ENCODE results near the gene SERGEF.
A peak's percentile ranks its signal among the peaks of the same experiment; 100 is the strongest.

The SERGEF gene

GRCh38 chr11:17745023-17745772, 267.6 kb downstream of the SERGEF start:
- Histone ChIP-seq H3K9me3 (no peaks in the 10 kb centered on the region), H3K36me3 (no peaks in the 10 kb centered on the region), H3K9ac (no peak overlapping the region), H3K4me3 (no peak overlapping the region), H3K27me3 (no peaks in the 10 kb centered on the region), H4K20me1 (no peaks in the 10 kb centered on the region), H3K4me1 (peaks cover 11% of the 10 kb centered on the region; the same call in 1 of the 2 replicates), H3K27ac (no peak overlapping the region), H3K4me2 (no peak overlapping the region)
- no peak for TF ChIP-seq Cebpa-rat (IDR thresholded peaks at IDR 0.05)

- no peaks in the 10 kb centered on the region for H3K36me3 ChIP-seq
- no peak overlapping the region for H3K9ac ChIP-seq
- H4K20me1 ChIP-seq = no peaks in the 10 kb centered on the region
- H3K4me1 ChIP-seq = peaks cover 4% of the 10 kb centered on the region
- no peak overlapping the region for H3K4me2 ChIP-seq
- H3K27ac ChIP-seq = no peak overlapping the region
- no peaks in the 10 kb centered on the region for H3K27me3 ChIP-seq
- H3K9me3 ChIP-seq = no peaks in the 10 kb centered on the region
- H3K4me3 ChIP-seq = no peak overlapping the region
- TF ChIP-seq Cebpa-rat (IDR thresholded peaks at IDR 0.05) = no peak
These were observed 268.5 kb downstream of the SERGEF start for GRCh38 chr11:17744151-17744940.

- no peak for TF ChIP-seq Cebpa-rat (IDR thresholded peaks at IDR 0.05)
- H3K4me2 ChIP-seq = no peak overlapping the region
- H3K36me3 ChIP-seq = no peaks in the 10 kb centered on the region
- H3K27ac ChIP-seq = no peak overlapping the region
- H3K4me3 ChIP-seq = no peak overlapping the region
- H3K9ac ChIP-seq = no peak overlapping the region
- no peaks in the 10 kb centered on the region for H3K9me3 ChIP-seq
- H3K27me3 ChIP-seq = no peaks in the 10 kb centered on the region
- peaks cover 7% of the 10 kb centered on the region for H3K4me1 ChIP-seq
- peaks cover under 1% of the 10 kb centered on the region; the same call in 1 of the 2 replicates for H4K20me1 ChIP-seq
These were observed 269.1 kb downstream of the SERGEF start for GRCh38 chr11:17743808-17744119.

- Histone ChIP-seq H3K4me2 (no peak overlapping the region), H3K4me3 (no peak overlapping the region), H3K27me3 (no peaks in the 10 kb centered on the region), H3K27ac (no peak overlapping the region), H3K4me1 (peaks cover 13% of the 10 kb centered on the region), H4K20me1 (peaks cover 6% of the 10 kb centered on the region; the same call in 1 of the 2 replicates), H3K36me3 (no peaks in the 10 kb centered on the region), H3K9me3 (no peaks in the 10 kb centered on the region), H3K9ac (no peak overlapping the region)
- TF ChIP-seq Cebpa-rat (IDR thresholded peaks at IDR 0.05) = no peak
These were observed 269.6 kb downstream of the SERGEF start for GRCh38 chr11:17743026-17743807.

GRCh38 chr11:17742019-17742418, 270.8 kb downstream of the SERGEF start:
- no peak overlapping the region for H3K9ac ChIP-seq
- no peak for TF ChIP-seq Cebpa-rat (IDR thresholded peaks at IDR 0.05)
- no peak overlapping the region for H3K27ac ChIP-seq
- no peaks in the 10 kb centered on the region for H3K27me3 ChIP-seq
- H3K36me3 ChIP-seq = no peaks in the 10 kb centered on the region
- H3K4me3 ChIP-seq = no peak overlapping the region
- H3K9me3 ChIP-seq = no peaks in the 10 kb centered on the region
- H3K4me1 ChIP-seq = peaks cover 25% of the 10 kb centered on the region
- H4K20me1 ChIP-seq = peaks cover 6% of the 10 kb centered on the region; the same call in 1 of the 2 replicates
- H3K4me2 ChIP-seq = no peak overlapping the region

GRCh38 chr11:17741487-17741886, 271.4 kb downstream of the SERGEF start:
- Histone ChIP-seq H3K27ac (no peak overlapping the region), H3K9me3 (no peaks in the 10 kb centered on the region), H4K20me1 (peaks cover 6% of the 10 kb centered on the region; the same call in 1 of the 2 replicates), H3K36me3 (no peaks in the 10 kb centered on the region), H3K27me3 (no peaks in the 10 kb centered on the region), H3K4me1 (peaks cover 30% of the 10 kb centered on the region), H3K4me2 (no peak overlapping the region), H3K4me3 (no peak overlapping the region), H3K9ac (no peak overlapping the region)
- no peak for TF ChIP-seq Cebpa-rat (IDR thresholded peaks at IDR 0.05)

- Histone ChIP-seq H3K4me1 (peaks cover 37% of the 10 kb centered on the region), H3K4me3 (no peak overlapping the region), H3K27ac (no peak overlapping the region), H3K36me3 (no peaks in the 10 kb centered on the region), H3K27me3 (no peaks in the 10 kb centered on the region), H3K9ac (no peak overlapping the region), H3K4me2 (no peak overlapping the region), H4K20me1 (peaks cover 13% of the 10 kb centered on the region), H3K9me3 (no peaks in the 10 kb centered on the region)
- no peak for TF ChIP-seq Cebpa-rat (IDR thresholded peaks at IDR 0.05)
These were observed 272.1 kb downstream of the SERGEF start for GRCh38 chr11:17740649-17741235.

- H3K4me3 ChIP-seq = no peak overlapping the region
- TF ChIP-seq Cebpa-rat (IDR thresholded peaks at IDR 0.05) = no peak
- no peaks in the 10 kb centered on the region for H3K9me3 ChIP-seq
- no peak overlapping the region for H3K27ac ChIP-seq
- H3K4me2 ChIP-seq = no peak overlapping the region
- H3K27me3 ChIP-seq = no peaks in the 10 kb centered on the region
- H4K20me1 ChIP-seq = peaks cover 14% of the 10 kb centered on the region
- peaks cover 39% of the 10 kb centered on the region for H3K4me1 ChIP-seq
- no peaks in the 10 kb centered on the region for H3K36me3 ChIP-seq
- no peak overlapping the region for H3K9ac ChIP-seq
These were observed 272.9 kb downstream of the SERGEF start for GRCh38 chr11:17739945-17740338.

- Histone ChIP-seq H3K9ac (no peak overlapping the region), H3K9me3 (no peaks in the 10 kb centered on the region), H3K36me3 (no peaks in the 10 kb centered on the region), H3K27me3 (peaks cover 6% of the 10 kb centered on the region; the same call in 1 of the 2 replicates), H3K4me1 (peaks cover 45% of the 10 kb centered on the region), H3K4me3 (no peak overlapping the region), H3K27ac (no peak overlapping the region), H4K20me1 (peaks cover 26% of the 10 kb centered on the region), H3K4me2 (peak overlapping the region; percentile 93)
- no peak for TF ChIP-seq Cebpa-rat (IDR thresholded peaks at IDR 0.05)
These were observed 274.5 kb downstream of the SERGEF start for GRCh38 chr11:17738151-17738973.

All from BLaER1 (cell line).